ENCODE data around the gene NAALADL2. TPM values are rescaled to one million over a fixed set of nuclear protein-coding genes. Genes with fewer than 3 reads are reported as not detected.
"Not testable (repeated sequence)": the region's sequence is repeated elsewhere in the genome, so short reads cannot be mapped to it uniquely, and the experiment has no call there.

Gene NAALADL2
- total RNA-seq, 2 experiments from 2014 or later: not detected

DNA sequence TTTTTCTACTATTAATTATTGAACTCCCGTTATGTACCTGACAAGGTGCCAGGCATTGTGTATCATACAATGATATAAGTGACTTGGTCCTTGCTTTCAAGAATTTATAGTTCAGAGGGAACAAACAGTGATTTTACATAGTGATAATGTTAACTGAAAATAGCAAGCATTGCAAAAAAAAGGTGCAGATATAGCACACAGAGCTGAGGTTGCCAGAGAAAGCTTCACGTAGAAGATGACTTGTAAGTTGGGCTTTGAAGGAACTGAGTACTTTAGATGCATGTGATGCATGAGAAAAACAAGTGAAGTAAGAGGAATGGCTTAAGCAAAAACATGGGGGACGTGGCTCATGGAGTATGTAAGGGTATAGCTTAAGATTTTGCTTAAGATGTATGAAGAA is 584.5 kb downstream of the NAALADL2 start:
- no peak for ATAC-seq

DNA sequence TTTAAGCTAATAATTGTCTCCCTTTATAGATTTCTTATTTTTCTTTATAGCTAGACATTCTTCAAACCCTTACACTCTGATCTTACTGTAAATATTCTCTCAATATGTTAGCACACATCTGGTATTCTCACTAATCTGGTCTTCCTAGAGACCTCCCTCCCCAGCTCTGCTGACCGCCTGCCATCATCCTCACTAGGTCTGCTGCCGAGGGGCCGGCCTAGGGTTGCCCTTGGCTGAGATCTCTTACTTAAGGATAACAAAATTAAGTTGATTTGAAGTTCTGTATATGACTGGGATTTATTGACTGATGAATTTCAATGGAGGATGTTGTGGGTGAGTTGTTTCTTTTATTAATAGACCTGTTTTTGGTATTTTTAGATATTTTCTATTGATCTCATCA is 586.6 kb downstream of the NAALADL2 start:
- Mint-ChIP-seq H3K36me3 (no peaks in the 10 kb centered on the region), H3K4me3 (no peak overlapping the region), H3K27ac (no peak overlapping the region), H3K9me3 (ENCODE audit: low read depth) (peaks cover 5% of the 10 kb centered on the region), H3K4me1 (no peaks in the 10 kb centered on the region), H3K27me3 (no peaks in the 10 kb centered on the region)
- no peak for DNase-seq
- CTCF ChIA-PET: no interaction called here
- no peak for ATAC-seq

More for the DNA sequence above, 584.5 kb downstream of the NAALADL2 start:
- Mint-ChIP-seq H3K36me3 (no peaks in the 10 kb centered on the region), H3K4me3 (no peak overlapping the region), H3K27ac (no peak overlapping the region), H3K4me1 (no peaks in the 10 kb centered on the region), H3K9me3 (ENCODE audit: low read depth) (peaks cover 14% of the 10 kb centered on the region), H3K27me3 (no peaks in the 10 kb centered on the region)
- no peak for DNase-seq
- CTCF ChIA-PET: no interaction called here

DNA sequence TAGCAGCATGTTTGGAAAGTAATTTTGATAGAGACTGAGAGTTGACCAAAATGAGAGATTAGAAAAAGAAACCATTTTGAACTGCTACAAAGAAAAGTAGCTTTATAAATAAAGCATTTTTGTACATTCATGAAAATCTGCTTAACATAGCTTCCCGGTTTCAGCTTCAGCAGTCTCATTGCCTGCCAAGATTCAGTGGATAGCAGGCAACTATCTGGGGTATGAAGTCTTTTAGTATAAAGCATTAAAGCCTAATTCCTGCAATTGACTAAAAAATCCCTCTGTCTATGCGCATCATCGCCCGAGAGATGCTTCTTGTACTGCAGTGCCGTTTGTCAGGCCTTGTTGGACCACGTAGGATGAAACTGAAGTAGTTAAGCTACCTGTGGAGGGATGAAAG is 588.4 kb downstream of the NAALADL2 start:
- CTCF ChIA-PET: no interaction called here

DNA sequence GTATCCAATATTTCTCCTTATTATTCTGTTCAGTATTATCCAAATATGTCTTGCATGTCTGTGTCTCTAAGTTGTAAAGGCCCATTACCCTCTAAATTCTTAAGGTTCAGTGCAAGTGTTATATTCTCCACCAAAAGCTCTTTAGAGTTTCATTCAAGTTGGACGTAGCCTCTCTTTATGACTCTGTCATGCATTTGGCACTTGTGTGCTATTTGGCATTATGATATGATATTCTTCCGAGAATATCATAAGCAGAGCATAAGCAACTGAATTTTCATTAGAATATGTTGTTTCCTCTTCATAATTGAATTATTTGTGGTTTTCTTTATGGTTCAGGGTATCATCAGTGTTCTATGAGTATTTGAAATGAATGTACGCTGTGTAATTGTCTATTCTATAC is 594.2 kb downstream of the NAALADL2 start:
- Mint-ChIP-seq H3K36me3 (no peaks in the 10 kb centered on the region), H3K4me3 (no peak overlapping the region), H3K27me3 (no peaks in the 10 kb centered on the region), H3K4me1 (no peaks in the 10 kb centered on the region), H3K27ac (no peak overlapping the region), H3K9me3 (ENCODE audit: low read depth) (peaks cover 7% of the 10 kb centered on the region)
- ATAC-seq (no peak), DNase-seq (no peak)
- CTCF ChIA-PET: no interaction called here

More for the DNA sequence above, 588.4 kb downstream of the NAALADL2 start:
- H3K36me3 Mint-ChIP-seq: no peaks in the 10 kb centered on the region
- H3K4me1 Mint-ChIP-seq: no peaks in the 10 kb centered on the region
- no peak overlapping the region for H3K4me3 Mint-ChIP-seq
- no peaks in the 10 kb centered on the region for H3K27me3 Mint-ChIP-seq
- DNase-seq (no peak), ATAC-seq (no peak)
- peaks cover 3% of the 10 kb centered on the region for H3K9me3 Mint-ChIP-seq (ENCODE audit: low read depth)
- no peak overlapping the region for H3K27ac Mint-ChIP-seq

DNA sequence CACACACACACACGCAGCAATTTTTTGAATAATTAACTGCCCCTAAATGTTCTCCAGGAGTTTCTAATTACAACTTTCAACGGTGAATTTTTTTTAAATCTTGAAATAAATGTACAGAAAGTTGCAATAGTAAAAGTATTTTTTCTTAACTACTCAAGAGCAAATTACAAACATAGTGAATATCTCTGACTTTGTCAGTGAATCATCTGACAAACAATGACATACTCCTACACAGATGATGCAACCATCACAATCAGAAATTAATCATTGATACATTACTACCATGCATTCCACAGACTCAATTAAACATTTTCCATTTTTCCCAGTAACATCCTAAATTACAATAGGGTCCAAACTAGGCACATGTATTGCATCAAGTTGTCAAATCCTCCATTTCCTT is 597.3 kb downstream of the NAALADL2 start:
- DNase-seq: no peak
- Mint-ChIP-seq H3K4me3 (no peak overlapping the region), H3K27ac (no peak overlapping the region), H3K9me3 (ENCODE audit: low read depth) (peaks cover 10% of the 10 kb centered on the region), H3K4me1 (no peaks in the 10 kb centered on the region), H3K36me3 (no peaks in the 10 kb centered on the region), H3K27me3 (no peaks in the 10 kb centered on the region)
- no peak for ATAC-seq
- CTCF ChIA-PET: no interaction called here

DNA sequence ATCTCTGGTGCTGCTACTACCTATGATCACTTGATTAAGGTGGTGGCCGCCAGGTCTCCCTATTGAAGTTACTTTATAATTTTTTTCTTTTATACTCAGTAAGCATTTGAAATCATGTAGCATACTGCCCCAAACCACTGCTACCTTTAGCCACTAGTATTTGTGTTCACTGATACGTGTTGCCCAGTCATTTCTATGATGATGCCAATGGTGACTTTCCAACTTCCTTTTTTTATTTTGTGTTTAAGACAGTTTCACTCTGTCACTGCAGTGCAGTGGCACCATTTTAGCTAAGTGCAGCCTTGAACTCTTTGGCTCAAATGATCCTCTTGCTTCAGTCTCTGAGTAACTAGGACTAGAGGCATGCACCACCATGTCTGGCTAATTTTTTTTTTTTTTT is 598.2 kb downstream of the NAALADL2 start:
- no peak for ATAC-seq
- no peak for DNase-seq
- H3K4me1 Mint-ChIP-seq: no peaks in the 10 kb centered on the region
- CTCF ChIA-PET: no interaction called here
- H3K4me3 Mint-ChIP-seq: no peak overlapping the region
- peaks cover 14% of the 10 kb centered on the region for H3K9me3 Mint-ChIP-seq (ENCODE audit: low read depth)
- H3K27ac Mint-ChIP-seq: no peak overlapping the region
- H3K36me3 Mint-ChIP-seq: no peaks in the 10 kb centered on the region
- no peaks in the 10 kb centered on the region for H3K27me3 Mint-ChIP-seq

DNA sequence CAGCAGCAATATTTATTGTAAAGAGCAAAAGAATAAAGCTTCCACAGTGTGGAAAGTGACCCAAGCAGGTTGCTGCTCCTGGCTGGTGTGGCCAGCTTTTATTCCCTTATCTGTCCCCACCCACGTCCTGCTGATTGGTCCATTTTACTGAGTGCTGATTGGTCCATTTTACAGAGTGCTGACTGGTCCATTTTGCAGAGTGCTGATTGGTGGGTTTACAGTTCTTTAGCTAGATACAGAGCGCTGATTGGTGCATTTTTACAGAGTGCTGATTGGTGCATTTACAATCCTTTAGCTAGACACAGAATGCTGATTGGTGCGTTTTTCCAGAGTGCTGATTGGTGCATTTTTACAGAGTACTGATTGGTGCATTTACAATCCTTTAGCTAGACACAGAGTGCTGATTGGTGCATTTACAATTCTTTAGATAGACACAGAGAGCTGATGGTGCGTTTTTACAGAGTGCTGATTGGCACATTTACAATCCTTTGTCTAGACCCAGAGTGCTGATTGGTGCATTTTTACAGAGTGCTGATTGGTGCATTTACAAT is 601.8 kb downstream of the NAALADL2 start:
- H3K27me3 Mint-ChIP-seq; H3K4me3 Mint-ChIP-seq; H3K4me1 Mint-ChIP-seq; CTCF ChIA-PET; H3K36me3 Mint-ChIP-seq; ATAC-seq; H3K9me3 Mint-ChIP-seq (ENCODE audit: low read depth); H3K27ac Mint-ChIP-seq; DNase-seq: not testable (repeated sequence)

DNA sequence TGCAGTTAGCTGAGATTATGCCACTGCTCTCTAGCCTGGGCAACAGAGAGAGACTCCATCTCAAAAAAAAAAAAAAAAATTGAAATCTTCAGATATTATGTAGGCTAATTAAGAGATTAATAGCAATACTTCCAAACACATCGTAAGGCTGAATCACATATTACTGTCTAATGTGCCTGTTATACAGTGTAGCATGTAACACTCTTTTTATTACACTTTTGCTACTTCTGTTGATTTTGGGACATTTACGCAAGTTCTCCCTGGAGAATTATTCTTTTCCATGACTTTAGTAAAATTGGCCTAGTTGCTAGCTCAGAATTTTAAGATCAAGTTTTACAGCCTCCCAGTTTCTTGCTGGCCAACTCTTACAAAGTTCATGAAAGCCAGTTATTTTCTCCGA is 605.2 kb downstream of the NAALADL2 start:
- H3K27me3 Mint-ChIP-seq: no peaks in the 10 kb centered on the region
- no peak overlapping the region for H3K27ac Mint-ChIP-seq
- no peak overlapping the region for H3K4me3 Mint-ChIP-seq
- ATAC-seq (no peak), DNase-seq (no peak)
- no peaks in the 10 kb centered on the region for H3K36me3 Mint-ChIP-seq
- H3K9me3 Mint-ChIP-seq (ENCODE audit: low read depth): peaks cover 4% of the 10 kb centered on the region
- no peaks in the 10 kb centered on the region for H3K4me1 Mint-ChIP-seq
- CTCF ChIA-PET: interaction anchor here (0.7 kb wide), 1 partner anchor 323 kb away, joined by 3 read pairs; no protein-coding TSS in a partner anchor

DNA sequence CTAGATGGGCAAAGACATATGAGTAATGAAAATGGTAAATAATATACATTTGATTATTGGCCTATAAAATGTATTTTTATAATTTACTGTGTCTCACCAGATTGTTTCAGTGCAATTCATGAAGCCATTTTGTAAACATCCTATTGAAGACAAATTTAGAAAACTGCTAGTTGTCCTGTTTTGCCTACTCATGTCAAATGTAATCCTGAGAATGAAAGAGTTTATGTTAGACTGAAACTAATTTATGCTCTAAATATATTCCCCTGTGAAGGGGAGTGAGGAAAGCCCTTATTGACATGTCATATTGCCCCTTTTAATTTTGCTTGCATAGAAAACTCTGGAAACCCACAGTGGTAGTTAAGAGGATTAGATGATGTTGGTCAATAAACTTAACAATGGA is 610.0 kb downstream of the NAALADL2 start:
- CTCF ChIA-PET: no interaction called here
- H3K36me3 Mint-ChIP-seq: no peaks in the 10 kb centered on the region
- DNase-seq (no peak), ATAC-seq (no peak)
- H3K27me3 Mint-ChIP-seq: no peaks in the 10 kb centered on the region
- H3K27ac Mint-ChIP-seq: no peak overlapping the region
- H3K4me3 Mint-ChIP-seq: no peak overlapping the region
- H3K4me1 Mint-ChIP-seq: no peaks in the 10 kb centered on the region
- peaks cover 2% of the 10 kb centered on the region for H3K9me3 Mint-ChIP-seq (ENCODE audit: low read depth)

DNA sequence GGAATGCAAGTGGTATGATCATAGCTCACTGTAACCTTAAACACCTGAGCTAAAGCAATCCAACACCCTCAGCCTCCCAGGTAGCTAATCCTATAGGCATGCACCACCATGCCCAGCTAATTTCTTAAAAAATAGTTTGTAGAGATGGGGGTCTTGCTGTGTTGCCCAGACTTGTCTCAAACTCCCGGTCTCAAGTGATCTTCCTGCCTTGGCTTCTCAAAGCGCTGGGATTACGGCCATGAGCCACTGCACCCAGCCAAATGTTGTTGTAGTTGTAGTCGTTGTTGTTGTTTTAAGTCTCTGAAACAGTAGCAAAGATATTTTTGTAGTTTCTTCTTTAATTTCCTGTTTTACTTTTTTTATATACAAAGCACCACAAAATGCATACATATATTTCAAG is 616.6 kb downstream of the NAALADL2 start:
- Mint-ChIP-seq H3K9me3 (ENCODE audit: low read depth) (peaks cover 2% of the 10 kb centered on the region), H3K36me3 (no peaks in the 10 kb centered on the region), H3K27ac (no peak overlapping the region), H3K27me3 (no peaks in the 10 kb centered on the region), H3K4me3 (no peak overlapping the region), H3K4me1 (no peaks in the 10 kb centered on the region)
- CTCF ChIA-PET: no interaction called here
- ATAC-seq (no peak), DNase-seq (no peak)

DNA sequence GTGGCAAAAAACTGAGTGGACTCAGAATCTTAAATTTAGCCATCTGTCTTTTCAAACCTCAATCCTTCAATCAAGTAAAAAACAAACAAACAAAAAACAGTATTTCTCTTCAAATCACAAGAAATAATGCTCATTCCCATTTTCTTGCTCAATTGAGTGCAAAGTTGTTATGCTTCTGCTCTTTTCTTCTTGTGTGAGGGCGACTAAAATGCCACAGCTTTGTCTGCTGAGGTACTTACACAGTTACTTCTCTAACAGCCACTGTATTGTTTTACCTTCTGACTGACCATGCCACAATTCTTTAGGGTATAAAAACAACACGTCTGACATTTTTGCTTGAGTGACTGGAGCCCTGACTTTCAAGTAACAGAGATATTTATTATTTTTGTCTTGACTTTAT is 617.4 kb downstream of the NAALADL2 start:
- no peak overlapping the region for H3K4me3 Mint-ChIP-seq
- ATAC-seq (no peak), DNase-seq (no peak)
- H3K27me3 Mint-ChIP-seq: no peaks in the 10 kb centered on the region
- H3K9me3 Mint-ChIP-seq (ENCODE audit: low read depth): peaks cover 2% of the 10 kb centered on the region
- H3K36me3 Mint-ChIP-seq: no peaks in the 10 kb centered on the region
- CTCF ChIA-PET: no interaction called here
- H3K4me1 Mint-ChIP-seq: no peaks in the 10 kb centered on the region
- H3K27ac Mint-ChIP-seq: no peak overlapping the region

DNA sequence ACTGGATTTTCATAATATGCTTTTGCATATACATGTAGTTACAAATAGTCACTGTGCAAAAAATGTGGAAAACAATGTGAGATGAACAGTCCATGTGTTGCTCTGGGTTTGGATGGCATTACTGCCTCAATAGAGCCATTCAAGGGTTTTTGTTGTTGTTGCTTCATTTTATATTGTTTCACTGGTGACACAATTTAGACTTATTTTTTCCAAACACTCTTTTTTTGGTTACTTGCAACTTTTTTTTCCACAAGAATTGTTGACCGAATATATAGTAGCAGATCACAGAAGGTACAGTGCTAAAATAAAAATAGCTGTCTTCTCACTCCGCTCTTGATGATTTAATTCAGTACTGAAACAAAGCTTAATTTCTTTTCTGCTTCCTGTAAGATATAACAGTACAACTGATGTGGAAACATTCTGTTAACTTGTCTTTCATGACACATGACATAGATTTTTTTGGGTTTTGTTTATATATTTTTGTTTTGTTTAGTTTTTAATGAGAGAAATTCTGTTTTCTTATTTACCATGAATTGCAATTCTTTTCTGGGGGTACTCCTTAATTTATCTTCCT is 618.6 kb downstream of the NAALADL2 start:
- ATAC-seq (no peak), DNase-seq (no peak)
- Mint-ChIP-seq H3K27me3 (no peaks in the 10 kb centered on the region), H3K36me3 (no peaks in the 10 kb centered on the region), H3K27ac (no peak overlapping the region), H3K9me3 (ENCODE audit: low read depth) (peaks cover 2% of the 10 kb centered on the region), H3K4me1 (no peaks in the 10 kb centered on the region), H3K4me3 (no peak overlapping the region)
- CTCF ChIA-PET: no interaction called here

DNA sequence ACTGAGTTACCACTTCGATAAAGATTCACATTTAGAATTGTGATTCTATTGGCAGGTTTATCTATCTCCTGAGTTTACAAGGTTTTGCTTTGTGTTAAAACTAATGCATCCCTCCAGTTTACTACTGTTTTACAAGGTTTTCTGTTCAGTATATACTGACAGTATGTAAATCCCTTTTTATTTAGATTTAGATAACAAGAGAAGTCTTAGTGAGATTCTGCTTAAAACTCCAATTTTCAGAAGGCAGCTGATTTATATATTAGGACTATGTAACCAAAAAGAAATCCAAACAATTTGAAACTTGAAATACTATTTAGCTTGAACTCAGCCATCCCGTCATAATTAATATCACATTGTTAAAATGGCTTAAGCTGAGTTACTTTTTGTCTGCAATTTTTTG is 619.2 kb downstream of the NAALADL2 start:
- H3K27ac Mint-ChIP-seq: no peak overlapping the region
- H3K27me3 Mint-ChIP-seq: no peaks in the 10 kb centered on the region
- no peak overlapping the region for H3K4me3 Mint-ChIP-seq
- H3K9me3 Mint-ChIP-seq (ENCODE audit: low read depth): peaks cover 2% of the 10 kb centered on the region
- no peaks in the 10 kb centered on the region for H3K4me1 Mint-ChIP-seq
- no peak for ATAC-seq
- CTCF ChIA-PET: no interaction called here
- H3K36me3 Mint-ChIP-seq: no peaks in the 10 kb centered on the region
- no peak for DNase-seq

DNA sequence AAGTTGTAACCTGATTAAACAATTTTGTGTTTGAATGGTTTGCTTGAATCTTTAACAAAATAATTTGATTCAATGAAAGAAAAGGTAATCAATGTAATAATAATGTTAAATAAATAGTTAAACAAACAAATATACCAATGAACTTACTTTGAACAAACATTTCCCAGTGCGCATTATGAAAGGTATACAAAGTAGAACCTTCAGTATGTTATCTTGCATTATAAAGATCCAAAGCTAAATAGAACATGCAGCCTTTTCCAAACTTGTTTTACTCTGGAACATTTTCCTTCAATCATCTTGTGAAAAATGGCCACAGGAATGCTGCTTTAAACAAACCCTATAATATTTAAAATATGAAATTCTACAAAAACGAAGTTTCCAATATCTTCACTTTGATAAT is 620.0 kb downstream of the NAALADL2 start:
- H3K4me3 Mint-ChIP-seq: no peak overlapping the region
- DNase-seq (no peak), ATAC-seq (no peak)
- H3K27ac Mint-ChIP-seq: no peak overlapping the region
- no peaks in the 10 kb centered on the region for H3K27me3 Mint-ChIP-seq
- H3K36me3 Mint-ChIP-seq: no peaks in the 10 kb centered on the region
- CTCF ChIA-PET: no interaction called here
- no peaks in the 10 kb centered on the region for H3K4me1 Mint-ChIP-seq
- H3K9me3 Mint-ChIP-seq (ENCODE audit: low read depth): peaks cover 2% of the 10 kb centered on the region

DNA sequence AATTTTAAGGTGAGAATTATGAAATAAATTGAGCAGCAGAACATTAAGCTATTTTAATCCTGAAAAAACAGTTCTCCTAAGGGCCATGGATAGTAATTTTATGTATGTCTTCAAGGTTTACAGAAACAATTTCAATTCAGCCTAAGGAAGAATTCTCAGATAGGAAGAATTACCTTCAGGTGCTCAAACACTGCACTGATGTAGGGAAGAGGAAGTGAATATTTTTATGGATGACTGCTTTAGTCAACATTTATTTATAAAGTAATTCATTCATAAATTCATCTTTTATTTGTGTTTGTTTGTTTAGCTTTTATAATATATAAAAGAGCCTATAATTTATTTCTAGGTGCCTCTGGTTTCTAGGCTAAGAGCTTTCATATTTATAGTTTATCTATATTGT is 620.7 kb downstream of the NAALADL2 start:
- CTCF ChIA-PET: no interaction called here
- Mint-ChIP-seq H3K36me3 (no peaks in the 10 kb centered on the region), H3K27me3 (no peaks in the 10 kb centered on the region), H3K4me1 (no peaks in the 10 kb centered on the region), H3K9me3 (ENCODE audit: low read depth) (peaks cover 2% of the 10 kb centered on the region), H3K4me3 (no peak overlapping the region), H3K27ac (no peak overlapping the region)
- DNase-seq: no peak
- ATAC-seq: no peak
